Measurements from ENCODE around the gene MAP2K3. TPM values are rescaled to one million over a fixed set of nuclear protein-coding genes. Genes with fewer than 3 reads are reported as not detected.

MAP2K3 gene
- total and polyA plus RNA-seq, 10 of the 15 experiments (the other 5 are each of a cell fraction or from before 2014, with no cell fraction given): 0.71 to 39.4 (median 18.6) TPM

DNA sequence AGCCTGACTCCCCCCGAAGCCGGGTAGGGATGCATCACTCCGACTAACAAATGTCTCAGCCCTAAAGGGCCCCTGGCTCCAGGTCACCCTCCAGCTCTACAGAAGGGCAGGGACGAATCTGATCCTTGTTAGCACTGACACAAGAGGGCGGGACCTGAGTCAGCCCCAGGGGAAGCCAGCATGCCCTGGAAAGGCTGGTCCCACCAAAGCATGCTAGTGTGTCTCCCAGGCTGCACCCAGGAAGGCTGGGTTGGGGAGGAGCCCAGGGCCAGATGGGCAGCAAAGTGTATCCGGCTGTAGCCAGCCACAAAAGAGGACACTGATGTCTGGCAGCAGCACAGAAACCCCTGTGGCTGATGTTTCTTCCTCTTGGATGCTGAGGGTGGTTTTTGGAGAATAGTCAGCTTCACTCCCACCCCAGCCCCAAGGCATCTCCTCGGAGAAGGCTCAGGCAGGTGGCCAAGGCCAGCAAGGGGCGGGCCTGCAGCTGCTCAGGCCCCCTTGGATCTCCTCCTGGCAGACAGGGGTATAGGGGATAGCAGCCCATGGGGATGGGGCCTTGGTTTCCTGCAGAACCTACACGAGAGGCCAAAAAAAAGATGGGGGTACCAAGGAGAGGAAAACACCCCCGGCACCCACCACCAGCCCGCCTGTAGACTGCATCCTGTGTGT is 42.3 kb upstream of the MAP2K3 start:
- TF ChIP-seq NBN (IDR thresholded peaks at IDR 0.05): no peak
- no peak for TF ChIP-seq JUND (IDR thresholded peaks at IDR 0.05; ENCODE audit: low read depth, low read length)
- TF ChIP-seq SMAD5 (IDR thresholded peaks at IDR 0.05; ENCODE audit: low read depth): no peak
- no peak for TF ChIP-seq MYB (IDR thresholded peaks at IDR 0.05; ENCODE audit: borderline replicate concordance, low read depth, low read length)
- TF ChIP-seq SREBF1 (IDR thresholded peaks at IDR 0.05; ENCODE audit: low read length): no peak
- TF ChIP-seq BMI1 (IDR thresholded peaks at IDR 0.05; ENCODE audit: borderline replicate concordance): no peak
- no peak for TF ChIP-seq LARP7 (IDR thresholded peaks at IDR 0.05)
- TF ChIP-seq NFYB (IDR thresholded peaks at IDR 0.05; ENCODE audit: insufficient read depth, low read depth, low read length): no peak
- TF ChIP-seq, protein P1, sequence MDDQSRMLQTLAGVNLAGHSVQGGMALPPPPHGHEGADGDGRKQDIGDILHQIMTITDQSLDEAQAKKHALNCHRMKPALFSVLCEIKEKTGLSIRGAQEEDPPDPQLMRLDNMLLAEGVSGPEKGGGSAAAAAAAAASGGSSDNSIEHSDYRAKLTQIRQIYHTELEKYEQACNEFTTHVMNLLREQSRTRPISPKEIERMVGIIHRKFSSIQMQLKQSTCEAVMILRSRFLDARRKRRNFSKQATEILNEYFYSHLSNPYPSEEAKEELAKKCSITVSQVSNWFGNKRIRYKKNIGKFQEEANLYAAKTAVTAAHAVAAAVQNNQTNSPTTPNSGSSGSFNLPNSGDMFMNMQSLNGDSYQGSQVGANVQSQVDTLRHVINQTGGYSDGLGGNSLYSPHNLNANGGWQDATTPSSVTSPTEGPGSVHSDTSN (IDR thresholded peaks at IDR 0.05; ENCODE audit: insufficient replicate concordance, low read depth, low read length): no peak
- no peak for TF ChIP-seq NR2F1 (conservative IDR thresholded peaks at IDR 0.05)
- TF ChIP-seq SMARCA5 (IDR thresholded peaks at IDR 0.05): no peak
- TF ChIP-seq, protein P2, sequence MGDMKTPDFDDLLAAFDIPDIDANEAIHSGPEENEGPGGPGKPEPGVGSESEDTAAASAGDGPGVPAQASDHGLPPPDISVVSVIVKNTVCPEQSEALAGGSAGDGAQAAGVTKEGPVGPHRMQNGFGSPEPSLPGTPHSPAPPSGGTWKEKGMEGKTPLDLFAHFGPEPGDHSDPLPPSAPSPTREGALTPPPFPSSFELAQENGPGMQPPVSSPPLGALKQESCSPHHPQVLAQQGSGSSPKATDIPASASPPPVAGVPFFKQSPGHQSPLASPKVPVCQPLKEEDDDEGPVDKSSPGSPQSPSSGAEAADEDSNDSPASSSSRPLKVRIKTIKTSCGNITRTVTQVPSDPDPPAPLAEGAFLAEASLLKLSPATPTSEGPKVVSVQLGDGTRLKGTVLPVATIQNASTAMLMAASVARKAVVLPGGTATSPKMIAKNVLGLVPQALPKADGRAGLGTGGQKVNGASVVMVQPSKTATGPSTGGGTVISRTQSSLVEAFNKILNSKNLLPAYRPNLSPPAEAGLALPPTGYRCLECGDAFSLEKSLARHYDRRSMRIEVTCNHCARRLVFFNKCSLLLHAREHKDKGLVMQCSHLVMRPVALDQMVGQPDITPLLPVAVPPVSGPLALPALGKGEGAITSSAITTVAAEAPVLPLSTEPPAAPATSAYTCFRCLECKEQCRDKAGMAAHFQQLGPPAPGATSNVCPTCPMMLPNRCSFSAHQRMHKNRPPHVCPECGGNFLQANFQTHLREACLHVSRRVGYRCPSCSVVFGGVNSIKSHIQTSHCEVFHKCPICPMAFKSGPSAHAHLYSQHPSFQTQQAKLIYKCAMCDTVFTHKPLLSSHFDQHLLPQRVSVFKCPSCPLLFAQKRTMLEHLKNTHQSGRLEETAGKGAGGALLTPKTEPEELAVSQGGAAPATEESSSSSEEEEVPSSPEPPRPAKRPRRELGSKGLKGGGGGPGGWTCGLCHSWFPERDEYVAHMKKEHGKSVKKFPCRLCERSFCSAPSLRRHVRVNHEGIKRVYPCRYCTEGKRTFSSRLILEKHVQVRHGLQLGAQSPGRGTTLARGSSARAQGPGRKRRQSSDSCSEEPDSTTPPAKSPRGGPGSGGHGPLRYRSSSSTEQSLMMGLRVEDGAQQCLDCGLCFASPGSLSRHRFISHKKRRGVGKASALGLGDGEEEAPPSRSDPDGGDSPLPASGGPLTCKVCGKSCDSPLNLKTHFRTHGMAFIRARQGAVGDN (IDR thresholded peaks at IDR 0.05): no peak
- RAD21 ChIA-PET (ENCODE audit: unreplicated experiment): no interaction called here
- WGBS (ENCODE audit: insufficient coverage, insufficient replicate concordance, low lambda C conversion rate, missing lambda C conversion rate): 25% methylated on average over 11 of the region's 11 CpGs
- Histone ChIP-seq H3K4me3 (no peak overlapping the region), H4K20me1 (ENCODE audit: control insufficient read depth, insufficient read depth) (no peaks in the 10 kb centered on the region), H3K36me3 (ENCODE audit: control insufficient read depth in 2 of 2, insufficient read depth in 2 of 2, low read length in 1 of 2) (no peaks in the 10 kb centered on the region), H3K27me3 (replicated peaks in 1 of 2; ENCODE audit: control insufficient read depth in 2 of 2, insufficient read depth in 2 of 2, low read length in 1 of 2) (no peaks in the 10 kb centered on the region), H3K9ac (ENCODE audit: control insufficient read depth, insufficient read depth, low read length) (no peak overlapping the region), H3K4me1 (ENCODE audit: control insufficient read depth, insufficient read depth, low read length) (no peaks in the 10 kb centered on the region), H3K27ac (ENCODE audit: control insufficient read depth, insufficient read depth) (no peak overlapping the region), H3K9me3 (replicated peaks; ENCODE audit: control insufficient read depth, insufficient read depth, low read length) (no peaks in the 10 kb centered on the region), H3K79me2 (ENCODE audit: control insufficient read depth, insufficient read depth, low read length) (no peaks in the 10 kb centered on the region), H3K4me2 (ENCODE audit: control insufficient read depth, insufficient read depth) (no peak overlapping the region), H2AFZ (ENCODE audit: control insufficient read depth, low read depth, low read length) (no peak overlapping the region)
- in situ Hi-C loops (cut with MboI) (no loop called here), intact Hi-C loops (cut with micrococcal nuclease; ENCODE audit: unreplicated experiment) (no loop called here)
- FAIRE-seq (no peak), DNase-seq (ENCODE audit: low read depth, low spot score) (no peak), ATAC-seq (no peak)
- SMC1A ChIA-PET (ENCODE audit: uncharacterized antibody, unreplicated experiment): no interaction called here
- BruUV-seq (replicated peaks): no TSS peak
- POLR2A ChIA-PET: no interaction called here
- CTCF ChIA-PET: no interaction called here
